ENCODE data around the gene ZNF74. TPM values are rescaled to one million over a fixed set of nuclear protein-coding genes. Genes with fewer than 3 reads are reported as not detected.

Gene ZNF74
- total RNA-seq, 1 experiment from 2014 or later: 11.1 TPM

DNA sequence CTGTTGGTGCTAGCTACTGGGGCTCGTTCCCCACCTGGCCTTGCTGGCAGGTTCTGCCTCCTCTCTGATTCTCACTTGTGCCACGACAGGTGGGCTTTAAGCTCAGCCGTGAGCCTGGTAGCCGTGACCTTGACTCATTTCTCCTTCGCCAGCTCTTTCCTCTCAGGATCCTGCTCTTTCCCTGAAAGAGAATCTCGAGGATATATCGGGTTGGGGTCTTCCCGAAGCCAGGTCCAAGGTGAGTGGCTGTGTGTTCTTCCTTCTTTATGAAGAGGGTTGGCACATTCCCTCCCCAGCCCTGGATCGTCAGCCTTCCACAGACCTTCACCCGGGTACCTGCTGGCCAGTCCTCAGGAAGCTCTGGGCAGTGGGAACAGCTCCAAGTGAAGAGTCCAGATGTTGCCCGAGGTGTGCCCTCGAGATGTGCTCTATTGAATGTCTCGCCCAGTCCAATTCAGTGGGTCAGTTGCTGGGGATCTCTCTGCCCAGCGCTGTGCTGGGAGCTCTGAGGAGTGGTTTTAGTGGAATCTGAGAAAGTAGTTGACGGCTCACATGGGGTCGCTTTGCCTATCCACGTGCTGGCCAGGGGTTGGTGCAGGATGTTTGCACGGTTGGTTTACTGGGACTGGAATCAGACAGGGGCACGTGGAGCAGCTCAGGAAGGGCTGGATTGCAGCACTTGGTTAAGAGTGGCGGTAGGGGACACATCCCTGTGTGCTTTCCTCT is 1.4 kb downstream of the ZNF74 start:
- TF ChIP-seq, protein P1, sequence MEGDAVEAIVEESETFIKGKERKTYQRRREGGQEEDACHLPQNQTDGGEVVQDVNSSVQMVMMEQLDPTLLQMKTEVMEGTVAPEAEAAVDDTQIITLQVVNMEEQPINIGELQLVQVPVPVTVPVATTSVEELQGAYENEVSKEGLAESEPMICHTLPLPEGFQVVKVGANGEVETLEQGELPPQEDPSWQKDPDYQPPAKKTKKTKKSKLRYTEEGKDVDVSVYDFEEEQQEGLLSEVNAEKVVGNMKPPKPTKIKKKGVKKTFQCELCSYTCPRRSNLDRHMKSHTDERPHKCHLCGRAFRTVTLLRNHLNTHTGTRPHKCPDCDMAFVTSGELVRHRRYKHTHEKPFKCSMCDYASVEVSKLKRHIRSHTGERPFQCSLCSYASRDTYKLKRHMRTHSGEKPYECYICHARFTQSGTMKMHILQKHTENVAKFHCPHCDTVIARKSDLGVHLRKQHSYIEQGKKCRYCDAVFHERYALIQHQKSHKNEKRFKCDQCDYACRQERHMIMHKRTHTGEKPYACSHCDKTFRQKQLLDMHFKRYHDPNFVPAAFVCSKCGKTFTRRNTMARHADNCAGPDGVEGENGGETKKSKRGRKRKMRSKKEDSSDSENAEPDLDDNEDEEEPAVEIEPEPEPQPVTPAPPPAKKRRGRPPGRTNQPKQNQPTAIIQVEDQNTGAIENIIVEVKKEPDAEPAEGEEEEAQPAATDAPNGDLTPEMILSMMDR (IDR thresholded peaks at IDR 0.05; ENCODE audit: unreplicated experiment): no peak
- intact Hi-C loops (cut with micrococcal nuclease; ENCODE audit: unreplicated experiment): no loop called here
- Mint-ChIP-seq H3K36me3 (ENCODE audit: insufficient read depth, unreplicated experiment) (peaks cover 22% of the 10 kb centered on the region), H3K4me3 (ENCODE audit: low read depth, unreplicated experiment) (peak overlapping the region; percentile 86), H3K9me3 (ENCODE audit: low read depth, unreplicated experiment) (no peaks in the 10 kb centered on the region), H3K27ac (ENCODE audit: unreplicated experiment) (peak overlapping the region; percentile 47), H3K27me3 (ENCODE audit: unreplicated experiment) (peaks cover 14% of the 10 kb centered on the region), H3K4me1 (ENCODE audit: low read depth, unreplicated experiment) (peaks cover 25% of the 10 kb centered on the region)
- no TSS peak for BruUV-seq (replicated peaks)
- CTCF ChIA-PET: interaction anchor here (0.7 kb wide), 1 partner anchor 1953 kb away, joined by 5 read pairs; no protein-coding TSS in a partner anchor
- no peak for DNase-seq

DNA sequence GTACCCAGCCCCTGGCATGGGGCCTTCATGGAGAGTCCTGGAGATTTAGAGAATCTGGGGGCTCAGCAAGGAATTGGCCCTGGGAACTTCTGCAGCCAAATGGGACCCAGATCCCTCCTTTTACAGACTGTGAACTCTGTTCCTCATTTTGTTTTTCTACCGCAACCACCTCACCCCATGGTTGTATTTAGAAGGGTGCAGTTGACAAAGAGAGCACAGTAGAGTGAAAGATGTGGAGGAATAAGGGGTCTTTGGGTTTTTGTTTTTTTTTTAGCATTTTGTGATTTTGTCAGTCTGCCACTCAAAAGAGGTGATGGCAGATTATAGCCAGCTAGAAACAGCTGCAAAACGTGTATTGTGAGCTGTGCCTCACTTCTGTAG is 1.9 kb downstream of the ZNF74 start:
- Mint-ChIP-seq H3K36me3 (ENCODE audit: insufficient read depth, unreplicated experiment) (peaks cover 22% of the 10 kb centered on the region), H3K4me3 (ENCODE audit: low read depth, unreplicated experiment) (peak overlapping the region; percentile 86)

DNA sequence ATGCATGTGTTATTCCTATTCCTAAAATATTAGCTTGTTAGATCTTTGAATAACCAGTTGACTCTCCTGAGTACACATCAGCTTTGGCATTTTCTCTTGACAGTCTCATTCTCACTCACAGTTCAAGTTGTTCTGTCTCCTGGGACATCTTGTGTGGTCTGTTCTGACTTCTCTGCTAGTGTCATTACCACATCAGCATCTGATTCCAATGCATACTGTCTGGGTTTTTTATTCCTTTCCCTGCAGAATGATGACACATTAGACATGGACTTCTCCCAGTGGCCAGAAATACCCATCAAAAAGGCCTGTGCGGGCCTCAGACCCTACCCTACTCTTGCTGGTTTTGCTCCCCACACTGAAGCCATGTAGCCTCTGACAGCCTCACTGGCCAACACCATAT is 2.7 kb downstream of the ZNF74 start:
- Mint-ChIP-seq H3K27ac (ENCODE audit: unreplicated experiment) (no peak overlapping the region), H3K36me3 (ENCODE audit: insufficient read depth, unreplicated experiment) (peaks cover 22% of the 10 kb centered on the region), H3K27me3 (ENCODE audit: unreplicated experiment) (peaks cover 1% of the 10 kb centered on the region), H3K4me1 (ENCODE audit: low read depth, unreplicated experiment) (peaks cover 25% of the 10 kb centered on the region), H3K9me3 (ENCODE audit: low read depth, unreplicated experiment) (no peaks in the 10 kb centered on the region), H3K4me3 (ENCODE audit: low read depth, unreplicated experiment) (no peak overlapping the region)
- BruUV-seq (replicated peaks): no TSS peak
- TF ChIP-seq, protein P1 (IDR thresholded peaks at IDR 0.05; ENCODE audit: unreplicated experiment): no peak
- CTCF ChIA-PET: no interaction called here
- no peak for DNase-seq
- intact Hi-C loops (cut with micrococcal nuclease; ENCODE audit: unreplicated experiment): no loop called here

More for the DNA sequence above, 1.9 kb downstream of the ZNF74 start:
- Mint-ChIP-seq H3K27me3 (ENCODE audit: unreplicated experiment) (peaks cover 9% of the 10 kb centered on the region), H3K27ac (ENCODE audit: unreplicated experiment) (no peak overlapping the region), H3K4me1 (ENCODE audit: low read depth, unreplicated experiment) (peaks cover 25% of the 10 kb centered on the region), H3K9me3 (ENCODE audit: low read depth, unreplicated experiment) (no peaks in the 10 kb centered on the region)
- intact Hi-C loops (cut with micrococcal nuclease; ENCODE audit: unreplicated experiment): no loop called here
- no peak for DNase-seq
- no TSS peak for BruUV-seq (replicated peaks)
- CTCF ChIA-PET: no interaction called here
- TF ChIP-seq, protein P1 (IDR thresholded peaks at IDR 0.05; ENCODE audit: unreplicated experiment): no peak

DNA sequence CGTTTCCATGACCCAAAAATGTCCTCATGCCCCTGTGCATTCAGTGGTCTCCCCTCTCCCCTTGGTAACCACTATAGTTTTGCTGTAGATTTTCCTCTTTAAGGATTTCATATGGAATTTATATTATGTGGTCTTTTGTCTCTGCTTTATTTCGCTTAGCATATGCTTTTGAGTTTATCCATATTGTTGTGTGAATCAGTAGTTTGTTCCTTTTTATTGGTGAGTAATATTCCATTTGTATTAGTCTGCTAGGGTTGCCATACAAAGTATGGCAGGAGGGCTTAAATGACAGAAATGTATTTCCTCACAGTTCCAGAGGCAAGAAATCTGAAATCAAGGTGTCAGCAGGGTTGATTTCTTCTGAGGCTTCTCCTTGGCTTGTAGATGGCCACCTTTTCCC is 3.5 kb downstream of the ZNF74 start:
- Mint-ChIP-seq H3K27me3 (ENCODE audit: unreplicated experiment) (no peaks in the 10 kb centered on the region), H3K36me3 (ENCODE audit: insufficient read depth, unreplicated experiment) (peaks cover 22% of the 10 kb centered on the region), H3K27ac (ENCODE audit: unreplicated experiment) (no peak overlapping the region), H3K4me3 (ENCODE audit: low read depth, unreplicated experiment) (no peak overlapping the region), H3K9me3 (ENCODE audit: low read depth, unreplicated experiment) (no peaks in the 10 kb centered on the region), H3K4me1 (ENCODE audit: low read depth, unreplicated experiment) (peaks cover 25% of the 10 kb centered on the region)
- intact Hi-C loops (cut with micrococcal nuclease; ENCODE audit: unreplicated experiment): no loop called here
- TF ChIP-seq, protein P1 (IDR thresholded peaks at IDR 0.05; ENCODE audit: unreplicated experiment): no peak
- DNase-seq: no peak
- CTCF ChIA-PET: no interaction called here
- no TSS peak for BruUV-seq (replicated peaks)
